SU-DHL-6 (cell line): ENCODE results near the gene OS9.

Experiments
- H2AFZ ChIP-seq: fragments of 200-600 bp; sonication (generic); 2 replicates; pipeline ENCODE4 v1.6.1; 2014; ENCODE audit warnings: low read depth, mild to moderate bottlenecking, moderate library complexity, mixed read lengths, antibody characterized with exemption, low read length; ENCODE audit not compliant: severe bottlenecking
- H3F3A ChIP-seq: fragments of 200-600 bp; shearing (Covaris generic); 2 replicates; pipeline ENCODE4 v1.6.0; 2016; ENCODE audit warnings: antibody characterized with exemption, mild to moderate bottlenecking; ENCODE audit not compliant: insufficient read depth
- H3K27ac ChIP-seq: fragments of 200-600 bp; sonication (generic); 2 replicates; pipeline ENCODE4 v1.5.1; 2016; ENCODE audit warnings: low read depth, mild to moderate bottlenecking, low read length, moderate library complexity, mixed read lengths
- H3K27me3 ChIP-seq: fragments of 200-600 bp; sonication (generic), shearing (Covaris generic); 2 replicates; pipeline ENCODE4 v1.6.0; 2014; ENCODE audit warnings: mild to moderate bottlenecking, low read length
- H3K36me3 ChIP-seq: fragments of 200-600 bp; sonication (generic); 2 replicates; pipeline ENCODE4 v1.6.1; 2014; ENCODE audit warnings: mild to moderate bottlenecking, low read length, mixed read lengths
- H3K4me2 ChIP-seq: fragments of 300-600, 200-600 bp; shearing (Covaris generic), sonication (generic); 2 replicates; pipeline ENCODE4 v1.6.0; 2014; ENCODE audit warnings: low read length, low read depth, mild to moderate bottlenecking; ENCODE audit not compliant: poor library complexity, severe bottlenecking
- H3K4me3 ChIP-seq: fragments of 200-600 bp; sonication (generic); 2 replicates; pipeline ENCODE4 v1.5.1; 2014; ENCODE audit warnings: antibody characterized with exemption, low read length, mild to moderate bottlenecking, mixed read lengths; ENCODE audit not compliant: insufficient read depth, poor library complexity, severe bottlenecking
- H3K79me2 ChIP-seq: fragments of 200-600 bp; sonication (generic); 2 replicates; pipeline ENCODE4 v1.6.1; 2014; ENCODE audit warnings: mild to moderate bottlenecking, low read length, moderate library complexity; ENCODE audit not compliant: insufficient read depth
- H3K9ac ChIP-seq: fragments of 200-600 bp; sonication (generic); 2 replicates; pipeline ENCODE4 v1.7.0; 2014; ENCODE audit warnings: mild to moderate bottlenecking, low read length
- H3K9me2 ChIP-seq: fragments of 200-600 bp; sonication (generic); replicated peaks from 2 replicates; pipeline ENCODE4 v1.6.1; 2014; ENCODE audit warnings: low read length; ENCODE audit not compliant: insufficient read depth
- H3K9me3 ChIP-seq: fragments of 200-600 bp; sonication (generic); 2 replicates; pipeline ENCODE4 v1.6.1; 2014; ENCODE audit warnings: low read length, mixed read lengths; ENCODE audit not compliant: insufficient read depth
- H4K20me1 ChIP-seq: fragments of 200-600 bp; sonication (generic); 2 replicates; pipeline ENCODE4 v1.6.1; 2014; ENCODE audit warnings: low read depth, mild to moderate bottlenecking, antibody characterized with exemption, low read length, moderate library complexity, mixed read lengths
- CTCF ChIP-seq: fragments of 200-600 bp; sonication (generic); IDR thresholded peaks from one replicate; pipeline ENCODE4 v1.5.1; 2017; ENCODE audit warnings: antibody characterized with exemption, mild to moderate bottlenecking, low read length, moderate library complexity; ENCODE audit not compliant: insufficient read depth, poor library complexity, severe bottlenecking
- EZH2phosphoT487 ChIP-seq: fragments of 200-600 bp; sonication (generic), shearing (Covaris generic); conservative IDR thresholded peaks from 2 replicates; pipeline ENCODE4 v1.6.1; 2018; ENCODE audit warnings: mild to moderate bottlenecking, antibody characterized with exemption, low read length, moderate library complexity, mixed read lengths

The OS9 gene

GRCh38 chr12:57693317-57693658 lies 644 bp upstream of the OS9 start:
- no peak overlapping the region for H3K27ac ChIP-seq
- H3K79me2 ChIP-seq, result peaks cover 16% of the 10 kb centered on the region
- no peaks in the 10 kb centered on the region for H3K9me3 ChIP-seq
- H3F3A ChIP-seq, result no peaks in the 10 kb centered on the region
- no peaks in the 10 kb centered on the region for H3K9me2 ChIP-seq
- no peak for TF ChIP-seq EZH2phosphoT487
- no peaks in the 10 kb centered on the region for H4K20me1 ChIP-seq
- peak overlapping the region; percentile 86 for H2AFZ ChIP-seq
- 0 out of 2 replicates have a peak, but pooled peaks cover 9% of the 10 kb centered on the region for H3K36me3 ChIP-seq
- H3K4me3 ChIP-seq, result peak overlapping the region; percentile 11
- peak overlapping the region; percentile 49 for H3K4me2 ChIP-seq
- H3K27me3 ChIP-seq, result no peaks in the 10 kb centered on the region
- 0 out of 2 replicates have a peak overlapping the region, but pooled peaks have one; percentile 2 for H3K9ac ChIP-seq

GRCh38 chr12:57694459-57695019 lies 607 bp downstream of the OS9 start:
- H3K36me3 ChIP-seq, result 0 out of 2 replicates have a peak, but pooled peaks cover 9% of the 10 kb centered on the region
- no peak for TF ChIP-seq EZH2phosphoT487
- no peak for TF ChIP-seq CTCF
- H3K4me3 ChIP-seq, result peak overlapping the region; percentile 98
- no peaks in the 10 kb centered on the region for H4K20me1 ChIP-seq
- H3K27ac ChIP-seq, result no peak overlapping the region
- H3K4me2 ChIP-seq, result peak overlapping the region; percentile 93
- H3K79me2 ChIP-seq, result peaks cover 16% of the 10 kb centered on the region
- no peaks in the 10 kb centered on the region for H3K9me3 ChIP-seq
- peak overlapping the region; percentile 88 for H2AFZ ChIP-seq
- no peaks in the 10 kb centered on the region for H3K9me2 ChIP-seq
- no peaks in the 10 kb centered on the region for H3F3A ChIP-seq
- H3K27me3 ChIP-seq, result no peaks in the 10 kb centered on the region
- H3K9ac ChIP-seq, result peak overlapping the region; percentile 81

- Histone ChIP-seq H3K4me3 (no peak overlapping the region), H3K9me2 (no peaks in the 10 kb centered on the region), H3F3A (no peaks in the 10 kb centered on the region), H3K79me2 (peaks cover 16% of the 10 kb centered on the region), H3K36me3 (0 out of 2 replicates have a peak, but pooled peaks cover 9% of the 10 kb centered on the region), H3K4me2 (no peak overlapping the region), H4K20me1 (no peaks in the 10 kb centered on the region), H3K9me3 (no peaks in the 10 kb centered on the region), H3K27me3 (no peaks in the 10 kb centered on the region), H3K27ac (no peak overlapping the region), H3K9ac (no peak overlapping the region), H2AFZ (no peak overlapping the region)
- TF ChIP-seq CTCF (no peak), EZH2phosphoT487 (no peak)
Measured at GRCh38 chr12:57695770-57696432, 2.0 kb downstream of the OS9 start.

- H3F3A ChIP-seq, result no peaks in the 10 kb centered on the region
- peaks cover 16% of the 10 kb centered on the region for H3K79me2 ChIP-seq
- 0 out of 2 replicates have a peak, but pooled peaks cover 11% of the 10 kb centered on the region for H3K36me3 ChIP-seq
- no peaks in the 10 kb centered on the region for H3K9me2 ChIP-seq
- H4K20me1 ChIP-seq, result no peaks in the 10 kb centered on the region
- no peak overlapping the region for H3K4me3 ChIP-seq
- no peak overlapping the region for H3K9ac ChIP-seq
- no peak overlapping the region for H2AFZ ChIP-seq
- no peak for TF ChIP-seq CTCF
- no peak for TF ChIP-seq EZH2phosphoT487
- H3K9me3 ChIP-seq, result no peaks in the 10 kb centered on the region
- H3K27me3 ChIP-seq, result no peaks in the 10 kb centered on the region
- no peak overlapping the region for H3K27ac ChIP-seq
- no peak overlapping the region for H3K4me2 ChIP-seq
Measured at GRCh38 chr12:57697076-57697475, 3.1 kb downstream of the OS9 start.
